Liver (tissue), 9 donors: ENCODE results near the gene HENMT1. TPM values are rescaled to one million over a fixed set of nuclear protein-coding genes. Genes with fewer than 3 reads are reported as not detected.

Source experiments
- DNase-seq: peaks from one replicate; pipeline ENCODE4 v3.0.0-alpha.2; 2017; ENCODE audit warnings: low spot score
- H3K27ac ChIP-seq, 2 donors: one replicate each; pipeline ENCODE4 v1.7.0; 2013; ENCODE audit warnings: inconsistent platforms in 2 of 2, low read length in 2 of 2, control low read depth in 1 of 2, low read depth in 1 of 2, mild to moderate bottlenecking in 1 of 2
- H3K27me3 ChIP-seq, 4 donors: one replicate each; pipeline versions ENCODE4 v1.6.1 to v1.7.0; 2013; ENCODE audit warnings: low read length in 3 of 4, inconsistent platforms in 1 of 4, mild to moderate bottlenecking in 1 of 4, moderate library complexity in 1 of 4; ENCODE audit not compliant: control insufficient read depth in 4 of 4, insufficient read depth in 4 of 4
- H3K36me3 ChIP-seq, 4 donors: one replicate each; pipeline versions ENCODE4 v1.6.1 to v1.7.0; 2013; ENCODE audit warnings: low read length in 3 of 4, mild to moderate bottlenecking in 3 of 4, low read depth in 1 of 4, moderate library complexity in 1 of 4; ENCODE audit not compliant: control insufficient read depth in 4 of 4, insufficient read depth in 3 of 4
- H3K4me1 ChIP-seq, 4 donors: one replicate each; pipeline versions ENCODE4 v1.6.1 to v1.7.0; 2013; ENCODE audit warnings: low read length in 3 of 4, mild to moderate bottlenecking in 3 of 4, moderate library complexity in 1 of 4; ENCODE audit not compliant: control insufficient read depth in 4 of 4, insufficient read depth in 4 of 4
- H3K4me3 ChIP-seq, 3 donors: one replicate each; pipeline versions ENCODE4 v1.6.1 to v1.7.0; 2013; ENCODE audit warnings: low read length in 3 of 3, control low read depth in 1 of 3, low read depth in 1 of 3, mild to moderate bottlenecking in 1 of 3
- H3K9ac ChIP-seq, 2 donors: one replicate each; pipeline ENCODE4 v1.7.0; 2013; ENCODE audit warnings: low read length in 2 of 2, mild to moderate bottlenecking in 2 of 2, moderate library complexity in 2 of 2, control low read depth in 1 of 2, low read depth in 1 of 2
- H3K9me3 ChIP-seq, 4 donors: one replicate each; pipeline versions ENCODE4 v1.6.1 to v1.7.0; 2013; ENCODE audit warnings: low read length in 3 of 4; ENCODE audit not compliant: control insufficient read depth in 4 of 4
- ATF3 ChIP-seq: IDR thresholded peaks from 2 replicates; pipeline ENCODE4 v1.6.1; 2016; ENCODE audit warnings: antibody characterized with exemption
- EGR1 ChIP-seq, 2 donors: IDR thresholded peaks; 2 replicates each; pipeline ENCODE4 v1.6.1; 2016 to 2018; ENCODE audit warnings: antibody characterized with exemption in 2 of 2, low read depth in 2 of 2
- FOXA1 ChIP-seq: IDR thresholded peaks from 2 replicates; pipeline ENCODE4 v1.6.1; 2016; ENCODE audit warnings: antibody characterized with exemption
- FOXA2 ChIP-seq: IDR thresholded peaks from 2 replicates; pipeline ENCODE4 v1.6.1; 2016; ENCODE audit warnings: antibody characterized with exemption
- GABPA ChIP-seq, 2 donors: IDR thresholded peaks in 1 of 2; conservative IDR thresholded peaks in 1 of 2; 2 replicates each; pipeline ENCODE4 v1.6.1; 2016; ENCODE audit warnings: antibody characterized with exemption in 2 of 2, mild to moderate bottlenecking in 1 of 2, moderate library complexity in 1 of 2
- HNF4A ChIP-seq, 2 donors: conservative IDR thresholded peaks; 2 replicates each; pipeline ENCODE4 v1.6.1; 2016; ENCODE audit warnings: antibody characterized with exemption in 2 of 2, mild to moderate bottlenecking in 2 of 2
- HNF4G ChIP-seq: IDR thresholded peaks from 2 replicates; pipeline ENCODE4 v1.6.1; 2016; ENCODE audit warnings: antibody characterized with exemption
- JUND ChIP-seq, 2 donors: IDR thresholded peaks; 2 replicates each; pipeline ENCODE4 v1.6.1; 2016; ENCODE audit warnings: antibody characterized with exemption in 2 of 2
- NR2F2 ChIP-seq: IDR thresholded peaks from 2 replicates; pipeline ENCODE4 v1.6.1; 2016; ENCODE audit warnings: antibody characterized with exemption
- RAD21 ChIP-seq, 2 donors: IDR thresholded peaks; 2 replicates each; pipeline ENCODE4 v1.6.1; 2016; ENCODE audit warnings: antibody characterized with exemption in 2 of 2, mild to moderate bottlenecking in 2 of 2
- RXRA ChIP-seq, 2 donors: IDR thresholded peaks; 2 replicates each; pipeline ENCODE4 v1.6.1; 2017 to 2018; ENCODE audit warnings: antibody characterized with exemption in 2 of 2, mild to moderate bottlenecking in 1 of 2
- SP1 ChIP-seq: IDR thresholded peaks from 2 replicates; pipeline ENCODE4 v1.6.1; 2018; ENCODE audit warnings: antibody characterized with exemption, mild to moderate bottlenecking
- TAF1 ChIP-seq: conservative IDR thresholded peaks from 2 replicates; pipeline ENCODE4 v1.6.1; 2016; ENCODE audit warnings: antibody characterized with exemption, mild to moderate bottlenecking
- YY1 ChIP-seq: IDR thresholded peaks from 2 replicates; pipeline ENCODE4 v1.6.1; 2016; ENCODE audit warnings: antibody characterized with exemption, mild to moderate bottlenecking
- WGBS: extraction: QIAGEN DNeasy Blood & Tissue Kit; methylation state at CpG from one replicate; pipeline ENCODE4 v1.1.7; 2013; 5-methylcytosine and 5-hydroxymethylcytosine counted together
- polyA plus RNA-seq, 2 donors: library from polyadenylated mRNA; stranded (reverse) in 1 of 2; unstranded in 1 of 2; fragments of 200-250 nt in 1 of 2; fragments of >200 nt in 1 of 2; fragmentation: Nextera tagmentation in 1 of 2; extraction: Ambion mirVana in 1 of 2; gene quantifications; one replicate each; pipeline versions ENCODE4 v1.2.1 to v1.2.3, GENCODE V29; 2013 to 2015
- total RNA-seq, 2 donors: library from RNA; depleted of rRNA; stranded (reverse); fragments of >200 nt; gene quantifications; one replicate each; pipeline ENCODE4 v1.2.3, GENCODE V29; 2014
- TF ChIP-seq, protein P1 (sequence below): IDR thresholded peaks from 2 replicates; pipeline ENCODE4 v1.6.1; 2016; ENCODE audit warnings: antibody characterized with exemption
- TF ChIP-seq, protein P2 (sequence below): IDR thresholded peaks from 2 replicates; pipeline ENCODE4 v1.6.1; 2016; ENCODE audit warnings: antibody characterized with exemption, mild to moderate bottlenecking
- TF ChIP-seq, protein P3 (sequence below): fragments of 150-350 bp; IDR thresholded peaks from 2 replicates; pipeline ENCODE4 v1.5.1; 2017; ENCODE audit warnings: improper control_type of control experiment, low read depth, low read length; ENCODE audit not compliant: missing input control
- TF ChIP-seq, protein P4 (sequence below): IDR thresholded peaks from 2 replicates; pipeline ENCODE4 v1.6.1; 2016; ENCODE audit warnings: antibody characterized with exemption
- donor health status: healthy.
- donor health status: healthy.
- donor health status: healthy.
- donor health status: healthy.
- donor health status: healthy.

The HENMT1 gene
- total and polyA plus RNA-seq, 4 donors = 0.87 to 7.3 (median 1.1) TPM

- Histone ChIP-seq H3K4me3 (no peak overlapping the region), H3K9me3 (no peaks in the 10 kb centered on the region), H3K27me3 (no peaks in the 10 kb centered on the region), H3K36me3 (peaks cover 0 to 9% (median 0%) of the 10 kb centered on the region in 4 donors), H3K9ac (no peak overlapping the region), H3K27ac (no peak overlapping the region), H3K4me1 (no peaks in the 10 kb centered on the region)
- no peak for DNase-seq
- WGBS = 88% methylated on average over 4 of the region's 4 CpGs
- TF ChIP-seq, protein P1, sequence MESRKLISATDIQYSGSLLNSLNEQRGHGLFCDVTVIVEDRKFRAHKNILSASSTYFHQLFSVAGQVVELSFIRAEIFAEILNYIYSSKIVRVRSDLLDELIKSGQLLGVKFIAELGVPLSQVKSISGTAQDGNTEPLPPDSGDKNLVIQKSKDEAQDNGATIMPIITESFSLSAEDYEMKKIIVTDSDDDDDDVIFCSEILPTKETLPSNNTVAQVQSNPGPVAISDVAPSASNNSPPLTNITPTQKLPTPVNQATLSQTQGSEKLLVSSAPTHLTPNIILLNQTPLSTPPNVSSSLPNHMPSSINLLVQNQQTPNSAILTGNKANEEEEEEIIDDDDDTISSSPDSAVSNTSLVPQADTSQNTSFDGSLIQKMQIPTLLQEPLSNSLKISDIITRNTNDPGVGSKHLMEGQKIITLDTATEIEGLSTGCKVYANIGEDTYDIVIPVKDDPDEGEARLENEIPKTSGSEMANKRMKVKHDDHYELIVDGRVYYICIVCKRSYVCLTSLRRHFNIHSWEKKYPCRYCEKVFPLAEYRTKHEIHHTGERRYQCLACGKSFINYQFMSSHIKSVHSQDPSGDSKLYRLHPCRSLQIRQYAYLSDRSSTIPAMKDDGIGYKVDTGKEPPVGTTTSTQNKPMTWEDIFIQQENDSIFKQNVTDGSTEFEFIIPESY = no peak
- TF ChIP-seq JUND (IDR thresholded peaks at IDR 0.05) = no peak
- no peak for TF ChIP-seq HNF4G
- no peak for TF ChIP-seq GABPA (IDR thresholded peaks at IDR 0.05 in 1 of 2, conservative IDR thresholded peaks at IDR 0.05 in 1 of 2)
- no peak for TF ChIP-seq SP1
- no peak for TF ChIP-seq EGR1 (IDR thresholded peaks at IDR 0.05; ENCODE audit: low read depth in 2 of 2)
- no peak for TF ChIP-seq FOXA2
- TF ChIP-seq, protein P2, sequence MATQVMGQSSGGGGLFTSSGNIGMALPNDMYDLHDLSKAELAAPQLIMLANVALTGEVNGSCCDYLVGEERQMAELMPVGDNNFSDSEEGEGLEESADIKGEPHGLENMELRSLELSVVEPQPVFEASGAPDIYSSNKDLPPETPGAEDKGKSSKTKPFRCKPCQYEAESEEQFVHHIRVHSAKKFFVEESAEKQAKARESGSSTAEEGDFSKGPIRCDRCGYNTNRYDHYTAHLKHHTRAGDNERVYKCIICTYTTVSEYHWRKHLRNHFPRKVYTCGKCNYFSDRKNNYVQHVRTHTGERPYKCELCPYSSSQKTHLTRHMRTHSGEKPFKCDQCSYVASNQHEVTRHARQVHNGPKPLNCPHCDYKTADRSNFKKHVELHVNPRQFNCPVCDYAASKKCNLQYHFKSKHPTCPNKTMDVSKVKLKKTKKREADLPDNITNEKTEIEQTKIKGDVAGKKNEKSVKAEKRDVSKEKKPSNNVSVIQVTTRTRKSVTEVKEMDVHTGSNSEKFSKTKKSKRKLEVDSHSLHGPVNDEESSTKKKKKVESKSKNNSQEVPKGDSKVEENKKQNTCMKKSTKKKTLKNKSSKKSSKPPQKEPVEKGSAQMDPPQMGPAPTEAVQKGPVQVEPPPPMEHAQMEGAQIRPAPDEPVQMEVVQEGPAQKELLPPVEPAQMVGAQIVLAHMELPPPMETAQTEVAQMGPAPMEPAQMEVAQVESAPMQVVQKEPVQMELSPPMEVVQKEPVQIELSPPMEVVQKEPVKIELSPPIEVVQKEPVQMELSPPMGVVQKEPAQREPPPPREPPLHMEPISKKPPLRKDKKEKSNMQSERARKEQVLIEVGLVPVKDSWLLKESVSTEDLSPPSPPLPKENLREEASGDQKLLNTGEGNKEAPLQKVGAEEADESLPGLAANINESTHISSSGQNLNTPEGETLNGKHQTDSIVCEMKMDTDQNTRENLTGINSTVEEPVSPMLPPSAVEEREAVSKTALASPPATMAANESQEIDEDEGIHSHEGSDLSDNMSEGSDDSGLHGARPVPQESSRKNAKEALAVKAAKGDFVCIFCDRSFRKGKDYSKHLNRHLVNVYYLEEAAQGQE = no peak
- no peak for TF ChIP-seq YY1
- TF ChIP-seq TAF1 = no peak
- TF ChIP-seq HNF4A (conservative IDR thresholded peaks at IDR 0.05) = no peak
- no peak for TF ChIP-seq NR2F2
- TF ChIP-seq FOXA1 = no peak
- TF ChIP-seq RXRA (IDR thresholded peaks at IDR 0.05) = no peak
- TF ChIP-seq, protein P3, sequence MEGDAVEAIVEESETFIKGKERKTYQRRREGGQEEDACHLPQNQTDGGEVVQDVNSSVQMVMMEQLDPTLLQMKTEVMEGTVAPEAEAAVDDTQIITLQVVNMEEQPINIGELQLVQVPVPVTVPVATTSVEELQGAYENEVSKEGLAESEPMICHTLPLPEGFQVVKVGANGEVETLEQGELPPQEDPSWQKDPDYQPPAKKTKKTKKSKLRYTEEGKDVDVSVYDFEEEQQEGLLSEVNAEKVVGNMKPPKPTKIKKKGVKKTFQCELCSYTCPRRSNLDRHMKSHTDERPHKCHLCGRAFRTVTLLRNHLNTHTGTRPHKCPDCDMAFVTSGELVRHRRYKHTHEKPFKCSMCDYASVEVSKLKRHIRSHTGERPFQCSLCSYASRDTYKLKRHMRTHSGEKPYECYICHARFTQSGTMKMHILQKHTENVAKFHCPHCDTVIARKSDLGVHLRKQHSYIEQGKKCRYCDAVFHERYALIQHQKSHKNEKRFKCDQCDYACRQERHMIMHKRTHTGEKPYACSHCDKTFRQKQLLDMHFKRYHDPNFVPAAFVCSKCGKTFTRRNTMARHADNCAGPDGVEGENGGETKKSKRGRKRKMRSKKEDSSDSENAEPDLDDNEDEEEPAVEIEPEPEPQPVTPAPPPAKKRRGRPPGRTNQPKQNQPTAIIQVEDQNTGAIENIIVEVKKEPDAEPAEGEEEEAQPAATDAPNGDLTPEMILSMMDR = no peak
- TF ChIP-seq, protein P4, sequence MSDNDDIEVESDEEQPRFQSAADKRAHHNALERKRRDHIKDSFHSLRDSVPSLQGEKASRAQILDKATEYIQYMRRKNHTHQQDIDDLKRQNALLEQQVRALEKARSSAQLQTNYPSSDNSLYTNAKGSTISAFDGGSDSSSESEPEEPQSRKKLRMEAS = no peak
- TF ChIP-seq RAD21 (IDR thresholded peaks at IDR 0.05) = no peak
These were observed 48.9 kb downstream of the HENMT1 start for GRCh38 chr1:108611984-108612383.

- Histone ChIP-seq H3K9me3 (no peaks in the 10 kb centered on the region), H3K4me3 (no peak overlapping the region), H3K27ac (no peak overlapping the region), H3K36me3 (peaks cover 0 to 9% (median 0%) of the 10 kb centered on the region in 4 donors), H3K27me3 (no peaks in the 10 kb centered on the region), H3K4me1 (no peaks in the 10 kb centered on the region), H3K9ac (no peak overlapping the region)
- no peak for DNase-seq
- WGBS = 72% methylated on average over 2 of the region's 2 CpGs
- no peak for TF ChIP-seq FOXA2
- no peak for TF ChIP-seq FOXA1
- TF ChIP-seq GABPA (IDR thresholded peaks at IDR 0.05 in 1 of 2, conservative IDR thresholded peaks at IDR 0.05 in 1 of 2) = no peak
- no peak for TF ChIP-seq HNF4A (conservative IDR thresholded peaks at IDR 0.05)
- no peak for TF ChIP-seq TAF1
- TF ChIP-seq NR2F2 = no peak
- no peak for TF ChIP-seq JUND (IDR thresholded peaks at IDR 0.05)
- TF ChIP-seq, protein P1 = no peak
- TF ChIP-seq YY1 = no peak
- TF ChIP-seq, protein P4 = no peak
- no peak for TF ChIP-seq RXRA (IDR thresholded peaks at IDR 0.05)
- no peak for TF ChIP-seq SP1
- TF ChIP-seq, protein P3 = no peak
- TF ChIP-seq HNF4G = no peak
- TF ChIP-seq RAD21 (IDR thresholded peaks at IDR 0.05) = no peak
- no peak for TF ChIP-seq ATF3
- no peak for TF ChIP-seq EGR1 (IDR thresholded peaks at IDR 0.05; ENCODE audit: low read depth in 2 of 2)
These were observed 50.8 kb downstream of the HENMT1 start for GRCh38 chr1:108610073-108610472.
